Measurements from ENCODE around the gene EEF1A2.

EEF1A2 gene

GRCh38 chr20:63534427-63534830, 35.5 kb upstream of the EEF1A2 start:
- H3K27ac ChIP-seq (ENCODE audit: low read depth, low read length, poor library complexity, severe bottlenecking): no peak overlapping the region
- H3K79me2 ChIP-seq (ENCODE audit: insufficient read depth, low read length): no peaks in the 10 kb centered on the region

GRCh38 chr20:63533871-63534393, 35.0 kb upstream of the EEF1A2 start:
- H4K20me1 ChIP-seq (ENCODE audit: insufficient read depth, low read length): no peaks in the 10 kb centered on the region
- no peaks in the 10 kb centered on the region for H3K9me2 ChIP-seq (ENCODE audit: low read depth, low read length)
- no peaks in the 10 kb centered on the region for H3F3A ChIP-seq (ENCODE audit: insufficient read depth, low read length)
- H3K79me2 ChIP-seq (ENCODE audit: insufficient read depth, low read length): no peaks in the 10 kb centered on the region
- TF ChIP-seq CTCF (IDR thresholded peaks at IDR 0.05; ENCODE audit: low read length): no peak
- no peak for TF ChIP-seq EZH2 (IDR thresholded peaks at IDR 0.05; ENCODE audit: borderline replicate concordance, low read length)
- no peak overlapping the region for H3K4me2 ChIP-seq (ENCODE audit: low read length)
- peaks cover 12% of the 10 kb centered on the region; the same call in 1 of the 2 replicates for H3K27me3 ChIP-seq (ENCODE audit: insufficient read depth, low read length)
- H3K27ac ChIP-seq (ENCODE audit: low read depth, low read length, poor library complexity, severe bottlenecking): no peak overlapping the region
- H2AFZ ChIP-seq (ENCODE audit: low read length): no peak overlapping the region
- no peaks in the 10 kb centered on the region for H3K9me3 ChIP-seq (ENCODE audit: low read length)
- H3K4me1 ChIP-seq (ENCODE audit: insufficient read depth, low read length, severe bottlenecking): peaks cover 17% of the 10 kb centered on the region
- no peaks in the 10 kb centered on the region for H3K36me3 ChIP-seq (ENCODE audit: insufficient read depth, low read length)
- no peak overlapping the region for H3K4me3 ChIP-seq (ENCODE audit: low read depth, low read length, poor library complexity, severe bottlenecking)
- no peak overlapping the region for H3K9ac ChIP-seq (ENCODE audit: low read length)

More at GRCh38 chr20:63534427-63534830, 35.5 kb upstream of the EEF1A2 start:
- peaks cover 12% of the 10 kb centered on the region; the same call in 1 of the 2 replicates for H3K27me3 ChIP-seq (ENCODE audit: insufficient read depth, low read length)
- no peaks in the 10 kb centered on the region for H3K9me3 ChIP-seq (ENCODE audit: low read length)
- no peak for TF ChIP-seq EZH2 (IDR thresholded peaks at IDR 0.05; ENCODE audit: borderline replicate concordance, low read length)
- no peak for TF ChIP-seq CTCF (IDR thresholded peaks at IDR 0.05; ENCODE audit: low read length)
- H3K4me2 ChIP-seq (ENCODE audit: low read length): no peak overlapping the region
- no peaks in the 10 kb centered on the region for H4K20me1 ChIP-seq (ENCODE audit: insufficient read depth, low read length)
- no peaks in the 10 kb centered on the region for H3K36me3 ChIP-seq (ENCODE audit: insufficient read depth, low read length)
- H2AFZ ChIP-seq (ENCODE audit: low read length): no peak overlapping the region
- H3K4me1 ChIP-seq (ENCODE audit: insufficient read depth, low read length, severe bottlenecking): peaks cover 17% of the 10 kb centered on the region
- no peak overlapping the region for H3K4me3 ChIP-seq (ENCODE audit: low read depth, low read length, poor library complexity, severe bottlenecking)
- H3F3A ChIP-seq (ENCODE audit: insufficient read depth, low read length): no peaks in the 10 kb centered on the region
- no peaks in the 10 kb centered on the region for H3K9me2 ChIP-seq (ENCODE audit: low read depth, low read length)
- H3K9ac ChIP-seq (ENCODE audit: low read length): no peak overlapping the region

GRCh38 chr20:63533388-63533787, 34.5 kb upstream of the EEF1A2 start:
- Histone ChIP-seq H3K4me1 (ENCODE audit: insufficient read depth, low read length, severe bottlenecking) (peaks cover 17% of the 10 kb centered on the region), H3K4me2 (ENCODE audit: low read length) (no peak overlapping the region), H3K79me2 (ENCODE audit: insufficient read depth, low read length) (no peaks in the 10 kb centered on the region), H3K4me3 (ENCODE audit: low read depth, low read length, poor library complexity, severe bottlenecking) (no peak overlapping the region), H3K27ac (ENCODE audit: low read depth, low read length, poor library complexity, severe bottlenecking) (no peak overlapping the region), H4K20me1 (ENCODE audit: insufficient read depth, low read length) (no peaks in the 10 kb centered on the region), H2AFZ (ENCODE audit: low read length) (no peak overlapping the region), H3F3A (ENCODE audit: insufficient read depth, low read length) (no peaks in the 10 kb centered on the region), H3K36me3 (ENCODE audit: insufficient read depth, low read length) (no peaks in the 10 kb centered on the region), H3K9me3 (ENCODE audit: low read length) (no peaks in the 10 kb centered on the region), H3K9me2 (ENCODE audit: low read depth, low read length) (no peaks in the 10 kb centered on the region), H3K27me3 (ENCODE audit: insufficient read depth, low read length) (peaks cover 12% of the 10 kb centered on the region; the same call in 1 of the 2 replicates), H3K9ac (ENCODE audit: low read length) (no peak overlapping the region)
- TF ChIP-seq EZH2 (IDR thresholded peaks at IDR 0.05; ENCODE audit: borderline replicate concordance, low read length) (no peak), CTCF (IDR thresholded peaks at IDR 0.05; ENCODE audit: low read length) (no peak)

All from OCI-LY1 (cell line).